Activated CD8-positive, alpha-beta memory T cell treated with anti-CD3 and anti-CD28 coated beads for 1 hour (primary cell): ENCODE measurements around the gene PLD4.

Experiments
- DNase-seq, 2 donors: peaks; one replicate each; pipeline ENCODE4 v3.0.0-alpha.2; 2020; ENCODE audit warnings: low read depth in 1 of 2; ENCODE audit errors: extremely low read depth in 1 of 2

PLD4 gene

DNA sequence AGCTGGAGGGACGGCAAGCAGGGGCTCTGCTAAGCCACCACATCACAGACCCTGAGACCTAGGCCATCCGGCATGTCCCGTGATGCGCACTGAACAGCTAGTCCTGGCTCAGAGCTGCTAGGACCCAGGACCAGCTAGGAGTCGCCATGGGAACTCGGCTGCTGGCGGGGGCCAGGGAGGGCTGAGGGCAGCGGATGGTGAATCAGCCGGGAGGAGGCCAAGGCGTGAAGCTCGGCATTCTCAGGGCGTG lies 48.4 kb downstream of the PLD4 start:
- no peak for DNase-seq

DNA sequence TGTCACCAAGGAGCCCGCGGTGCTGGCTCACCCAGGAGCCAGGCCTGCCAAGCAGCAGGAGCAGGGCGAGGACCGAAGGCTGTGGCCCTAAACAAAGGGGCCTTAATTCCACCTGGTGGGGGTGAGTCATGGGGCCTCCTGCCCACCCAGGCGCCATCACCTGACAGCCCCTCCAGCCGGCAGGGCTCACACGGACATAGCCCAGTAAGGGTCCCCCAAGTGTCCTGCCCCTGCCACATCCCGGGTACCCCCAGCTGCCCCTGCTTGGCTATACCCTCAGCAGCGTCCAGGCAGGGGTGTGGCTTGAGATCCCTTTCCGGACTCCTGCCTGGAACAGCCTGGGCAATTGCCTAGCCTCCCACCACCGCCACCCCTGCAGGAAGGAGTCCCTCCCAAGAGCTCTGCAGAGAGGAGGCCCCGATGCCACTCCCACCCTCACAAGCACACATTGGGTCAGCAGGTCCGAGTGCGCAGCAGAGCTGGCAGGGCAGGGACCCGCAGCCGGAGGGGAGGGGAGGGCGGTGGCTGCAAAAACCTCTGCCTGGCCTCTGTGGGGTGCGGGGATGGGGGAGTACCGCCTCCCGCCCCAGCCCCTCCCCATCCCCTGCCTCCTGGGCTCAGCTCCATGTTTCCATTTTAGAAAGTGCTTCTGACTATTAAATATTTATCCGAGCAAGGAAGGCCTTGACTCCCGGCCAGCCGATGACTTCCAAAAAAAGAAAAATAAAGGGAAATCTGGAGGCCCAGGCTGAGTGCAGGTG lies 48.9 kb downstream of the PLD4 start:
- DNase-seq = no peak

DNA sequence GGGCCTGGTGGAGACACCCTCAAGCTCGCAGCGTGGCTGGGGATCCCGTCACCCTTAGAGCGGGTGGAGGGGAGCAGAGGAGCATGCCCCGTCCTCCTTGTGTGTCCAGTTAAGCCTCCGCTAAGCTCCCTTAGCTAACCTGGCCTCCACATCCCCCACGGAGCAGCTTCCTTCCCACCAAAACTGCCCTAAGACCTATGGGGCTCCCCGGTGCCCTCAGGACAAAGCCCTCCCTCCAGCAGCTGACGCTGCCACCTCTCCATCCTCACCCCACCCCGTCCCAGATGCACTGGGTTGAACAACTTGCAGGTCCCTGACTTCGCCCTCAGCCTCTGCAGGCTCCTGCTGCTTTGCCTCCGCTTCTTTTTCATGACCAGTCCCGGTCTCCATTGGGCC lies 49.5 kb downstream of the PLD4 start:
- DNase-seq = no peak

DNA sequence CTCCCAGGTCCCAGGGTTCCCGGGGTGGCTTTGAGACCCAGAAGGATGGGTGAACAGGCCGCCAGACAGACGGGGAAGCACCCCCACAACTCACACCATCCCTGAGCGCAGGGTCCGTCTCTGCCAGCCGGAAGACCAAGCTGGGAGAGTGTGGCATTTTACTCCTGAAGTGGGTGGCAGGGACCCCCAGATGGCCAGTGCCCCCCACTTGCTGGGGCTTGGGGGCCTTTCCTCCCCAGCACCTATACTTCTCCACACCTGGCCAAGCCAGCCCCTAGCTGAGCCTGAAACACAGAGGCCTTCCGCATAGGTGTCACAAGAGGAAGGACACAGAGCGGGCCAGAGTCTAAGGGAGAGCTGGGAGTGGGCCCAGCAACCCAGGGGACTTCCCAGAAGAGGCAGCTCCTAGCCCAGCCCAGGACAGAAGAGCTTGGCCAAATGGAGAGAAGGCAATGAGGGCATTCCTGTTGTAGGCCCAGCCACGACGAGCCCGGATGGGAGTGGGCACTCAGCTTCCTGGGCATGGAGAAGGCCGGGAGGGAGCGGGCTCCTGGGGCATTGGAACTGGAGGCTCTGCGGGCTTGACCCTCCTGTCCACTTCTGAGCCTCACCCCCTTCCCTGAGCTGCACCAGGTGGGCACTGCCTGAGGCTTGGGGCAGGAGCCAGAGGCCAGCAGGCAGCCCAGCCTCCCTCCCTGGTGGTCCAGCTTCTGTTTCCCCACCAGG lies 50.1 kb downstream of the PLD4 start:
- no peak for DNase-seq

DNA sequence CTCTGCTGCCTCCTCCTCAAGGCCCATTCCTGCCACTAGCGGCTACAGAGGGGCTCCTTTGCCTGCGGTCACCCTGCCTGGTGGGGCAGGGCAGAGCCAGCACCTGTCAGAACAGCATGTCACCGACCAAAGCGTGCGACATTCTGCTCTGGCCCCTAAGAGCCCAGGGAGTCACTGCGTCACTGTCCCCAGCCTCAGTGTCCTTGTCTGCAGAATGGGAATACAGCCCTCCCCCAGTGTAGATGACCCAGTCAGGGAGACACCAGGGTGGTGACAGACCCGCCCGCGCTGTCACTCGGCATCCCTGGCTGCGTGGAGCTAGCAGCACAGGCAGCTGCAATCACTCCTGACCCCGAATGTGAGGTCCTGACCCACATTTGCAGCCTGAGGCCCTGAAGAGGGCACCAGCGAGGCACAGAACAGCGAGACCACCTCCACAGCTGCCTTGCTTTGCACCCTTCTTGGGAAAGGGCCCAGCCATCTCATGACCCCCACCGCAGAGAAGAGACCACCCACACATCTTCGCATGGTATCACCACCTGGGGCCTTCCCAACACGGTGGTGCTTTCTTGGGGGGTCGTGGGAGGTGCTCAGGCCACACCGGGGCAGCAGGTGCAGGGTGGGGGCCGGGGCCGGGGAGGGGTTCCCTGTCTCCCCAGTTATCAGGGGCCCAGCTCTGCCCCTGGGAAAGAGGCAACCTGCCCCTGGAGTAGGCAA lies 51.0 kb downstream of the PLD4 start:
- no peak for DNase-seq

DNA sequence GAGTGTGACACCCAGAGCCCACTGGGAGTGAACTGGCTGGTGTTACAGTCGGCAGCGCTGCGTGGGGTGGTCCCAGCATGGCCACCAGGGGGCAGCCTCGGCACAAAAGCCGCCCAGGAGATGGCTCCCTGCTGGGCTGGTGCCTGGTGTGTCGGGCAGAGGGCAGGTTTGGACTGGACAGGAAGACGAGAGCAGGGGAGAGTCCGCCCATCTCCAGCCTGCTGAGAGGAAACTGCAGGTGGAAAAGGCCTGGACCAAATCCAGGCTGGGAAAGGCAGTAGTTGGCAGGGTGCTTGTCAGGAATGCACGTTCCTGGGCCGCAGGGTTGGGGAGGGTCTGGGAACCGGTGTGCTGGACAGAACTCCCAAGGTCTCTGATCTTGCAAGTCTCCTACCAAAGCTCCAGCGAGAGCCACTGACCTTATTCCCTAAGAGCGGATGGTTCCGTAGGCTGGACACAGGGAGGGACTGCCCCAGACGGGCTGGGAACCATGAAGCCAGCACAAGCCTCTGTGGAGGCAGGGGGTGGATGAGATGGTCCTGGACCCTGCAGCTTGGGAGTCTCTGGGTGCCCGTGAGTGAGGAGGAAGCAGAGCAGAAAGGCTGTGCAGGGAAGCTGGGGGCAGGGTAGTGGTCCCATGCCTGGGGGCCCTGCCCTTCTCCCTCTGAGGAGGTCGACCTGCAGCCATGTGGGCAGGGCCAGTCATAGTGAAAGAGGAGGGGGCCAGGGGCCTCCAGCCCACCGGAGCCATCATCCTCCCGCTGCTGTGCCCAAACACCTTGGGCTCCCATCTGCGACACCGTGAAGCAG lies 51.7 kb downstream of the PLD4 start:
- peak; percentile 61 to 85 for DNase-seq

DNA sequence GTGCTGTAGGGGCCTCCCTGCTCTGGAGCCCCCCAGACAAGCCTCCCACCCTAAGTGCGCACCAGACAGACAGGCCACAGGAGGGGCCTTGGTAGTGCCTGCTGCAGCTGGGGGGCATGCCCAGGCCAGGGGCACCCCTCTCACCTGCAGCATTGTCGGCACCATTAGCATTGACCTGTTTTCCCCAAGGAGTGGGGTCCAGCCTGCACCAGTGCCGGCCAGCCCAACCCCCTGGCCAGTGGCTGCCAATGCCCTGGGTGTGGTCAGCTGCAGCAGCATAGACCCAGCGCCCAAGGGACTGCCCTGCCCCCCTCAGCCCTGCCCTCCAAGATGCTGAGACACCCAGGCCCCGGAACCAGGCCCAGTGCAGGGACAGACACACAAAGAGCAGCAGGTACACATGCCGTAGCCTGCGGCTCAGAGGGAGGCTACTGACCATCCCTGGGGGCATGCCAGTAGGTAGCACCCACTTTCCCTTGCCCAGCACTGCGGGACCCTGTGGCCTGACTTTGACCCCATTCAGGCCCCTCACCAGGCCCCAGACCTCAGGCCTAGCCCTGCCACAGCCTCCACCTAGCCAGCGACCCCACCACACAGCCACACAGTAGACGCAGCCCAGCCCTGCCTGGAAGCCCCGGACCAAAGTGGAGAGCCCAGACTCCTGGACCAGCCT lies 52.5 kb downstream of the PLD4 start:
- no peak for DNase-seq

DNA sequence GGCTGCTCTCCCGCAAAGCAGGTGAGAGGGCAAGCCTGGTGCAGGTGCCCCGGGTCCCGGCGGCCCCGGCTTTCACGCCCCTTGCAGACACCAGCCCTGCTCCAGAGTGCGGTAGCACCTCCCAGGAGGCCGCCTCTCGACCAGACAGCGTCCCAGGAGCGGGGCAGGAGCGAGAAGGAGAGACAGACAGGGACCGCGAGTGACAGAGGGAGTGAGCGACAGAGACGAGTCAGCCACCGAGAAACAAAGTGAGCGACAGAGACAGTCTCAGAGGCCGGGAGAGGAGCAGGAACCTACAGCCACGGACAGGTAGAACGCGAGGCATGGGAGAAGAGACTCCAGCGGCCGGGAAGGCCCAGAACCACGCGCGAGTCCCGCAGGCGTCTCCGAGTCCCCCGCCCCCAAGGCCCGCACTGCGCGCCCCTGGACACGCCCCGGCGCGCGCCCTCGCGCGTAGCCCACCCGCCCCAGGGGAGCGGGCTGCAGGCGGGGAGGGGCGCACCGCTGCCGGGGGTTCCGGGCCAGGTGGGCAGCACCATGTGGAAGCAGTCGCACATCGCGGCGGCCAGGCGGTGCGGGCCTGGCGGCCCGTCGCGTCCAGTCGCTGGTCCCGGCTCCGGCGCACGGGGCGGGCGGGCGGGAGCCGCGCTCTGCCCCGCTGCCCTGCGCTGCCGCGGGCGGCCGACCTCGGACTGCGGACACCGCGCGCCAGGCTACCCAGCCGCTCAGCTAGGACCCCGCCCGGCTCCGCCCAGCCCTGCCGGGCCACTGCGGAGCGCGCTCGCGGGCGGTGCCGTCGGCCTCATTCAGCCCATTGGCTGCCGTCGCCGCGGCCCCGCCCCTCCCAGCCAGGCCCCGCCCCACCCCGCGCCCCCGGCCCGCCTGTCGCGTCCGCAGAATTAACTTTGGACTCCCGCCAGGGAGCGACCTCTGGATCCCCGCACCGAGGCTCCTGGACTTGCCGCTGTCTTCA lies 53.3 kb downstream of the PLD4 start, which contains the start of gene AHNAK2:
AHNAK2 (minus strand) TSS at position 694 of the 973 bp plus-strand sequence; CDS start at position 557, 137 bp downstream.
- DNase-seq = peak in 1 of 2 donors; percentile 15

DNA sequence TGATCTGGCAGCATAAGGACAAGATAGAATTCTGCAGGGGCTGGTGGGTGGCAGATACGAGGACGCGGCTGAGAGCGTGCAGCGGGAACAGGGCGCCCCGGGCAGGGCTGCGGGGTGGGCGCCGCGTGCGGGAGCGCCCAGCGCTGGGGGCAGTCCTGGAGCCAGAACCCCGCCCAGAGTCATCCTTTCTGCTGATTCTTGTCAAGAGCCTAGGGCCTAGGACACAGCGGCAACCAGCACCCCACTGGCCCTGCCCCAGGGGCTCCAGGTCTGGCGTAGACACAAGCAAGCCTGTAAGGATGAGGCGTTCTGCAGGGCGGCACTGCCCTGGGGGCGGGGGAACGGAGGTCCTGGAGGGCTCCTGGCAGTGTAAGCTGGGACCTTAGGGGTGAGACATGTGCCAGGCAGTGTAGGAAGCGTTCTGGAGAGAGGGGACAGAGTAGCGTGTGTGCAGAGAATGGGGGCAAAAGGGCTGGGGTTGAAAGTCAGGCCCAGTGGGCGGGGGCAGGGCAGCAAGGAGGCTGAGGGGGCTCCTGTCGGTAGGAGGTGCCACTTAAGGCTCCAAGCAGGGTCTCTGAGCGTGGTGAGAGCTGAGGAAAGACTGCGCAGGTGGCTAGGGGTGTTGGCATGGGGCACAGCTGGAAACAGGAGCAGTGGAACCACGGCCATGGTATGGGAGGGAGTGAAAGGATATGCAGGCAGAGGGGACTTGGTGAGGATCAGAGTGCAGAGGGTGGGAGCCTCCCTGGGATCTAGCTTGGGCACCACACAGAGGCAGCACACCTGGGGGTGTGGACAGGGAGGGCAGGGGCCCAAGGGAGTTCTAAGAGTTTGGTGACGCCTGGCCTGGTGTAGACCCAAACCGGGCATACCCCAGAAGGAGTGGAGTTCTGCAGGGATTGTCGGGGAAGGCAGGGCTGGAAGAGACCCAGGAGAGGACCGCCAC lies 54.3 kb downstream of the PLD4 start:
- no peak for DNase-seq

DNA sequence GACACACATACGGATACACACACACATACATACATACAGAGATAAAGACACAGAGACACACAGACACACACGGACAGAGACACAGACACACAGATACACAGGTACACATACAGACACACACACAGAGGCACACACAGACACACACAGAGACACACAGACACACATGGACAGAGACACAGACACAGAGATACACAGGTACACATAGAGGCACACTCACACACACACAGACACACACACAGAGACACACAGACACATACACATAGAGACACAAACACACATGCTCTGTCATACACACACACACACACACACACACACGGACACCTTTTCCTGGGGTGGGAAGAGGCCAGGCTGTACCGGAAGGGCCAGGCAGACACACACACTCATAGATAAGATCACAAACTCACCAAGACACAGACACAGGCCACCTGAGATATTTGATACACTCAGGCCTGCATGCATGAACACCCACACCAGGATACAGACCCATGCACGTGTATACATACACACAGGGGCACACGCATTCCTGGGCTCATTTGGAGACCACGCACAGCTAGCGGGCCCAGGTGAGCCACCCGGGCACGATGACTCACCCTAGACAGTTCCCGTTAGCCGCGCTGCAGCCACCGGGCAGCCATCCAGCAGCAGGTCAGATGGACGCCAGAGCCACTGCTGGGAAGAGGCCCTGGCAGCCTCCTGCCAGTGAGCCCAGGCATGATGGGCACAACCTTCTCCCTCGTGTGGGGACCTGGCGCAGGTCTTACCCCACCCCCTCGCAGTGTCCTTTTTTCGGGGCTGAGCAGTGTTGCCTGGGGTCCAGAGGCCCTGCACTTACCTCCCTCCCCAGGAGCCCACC lies 55.3 kb downstream of the PLD4 start:
- no peak for DNase-seq

DNA sequence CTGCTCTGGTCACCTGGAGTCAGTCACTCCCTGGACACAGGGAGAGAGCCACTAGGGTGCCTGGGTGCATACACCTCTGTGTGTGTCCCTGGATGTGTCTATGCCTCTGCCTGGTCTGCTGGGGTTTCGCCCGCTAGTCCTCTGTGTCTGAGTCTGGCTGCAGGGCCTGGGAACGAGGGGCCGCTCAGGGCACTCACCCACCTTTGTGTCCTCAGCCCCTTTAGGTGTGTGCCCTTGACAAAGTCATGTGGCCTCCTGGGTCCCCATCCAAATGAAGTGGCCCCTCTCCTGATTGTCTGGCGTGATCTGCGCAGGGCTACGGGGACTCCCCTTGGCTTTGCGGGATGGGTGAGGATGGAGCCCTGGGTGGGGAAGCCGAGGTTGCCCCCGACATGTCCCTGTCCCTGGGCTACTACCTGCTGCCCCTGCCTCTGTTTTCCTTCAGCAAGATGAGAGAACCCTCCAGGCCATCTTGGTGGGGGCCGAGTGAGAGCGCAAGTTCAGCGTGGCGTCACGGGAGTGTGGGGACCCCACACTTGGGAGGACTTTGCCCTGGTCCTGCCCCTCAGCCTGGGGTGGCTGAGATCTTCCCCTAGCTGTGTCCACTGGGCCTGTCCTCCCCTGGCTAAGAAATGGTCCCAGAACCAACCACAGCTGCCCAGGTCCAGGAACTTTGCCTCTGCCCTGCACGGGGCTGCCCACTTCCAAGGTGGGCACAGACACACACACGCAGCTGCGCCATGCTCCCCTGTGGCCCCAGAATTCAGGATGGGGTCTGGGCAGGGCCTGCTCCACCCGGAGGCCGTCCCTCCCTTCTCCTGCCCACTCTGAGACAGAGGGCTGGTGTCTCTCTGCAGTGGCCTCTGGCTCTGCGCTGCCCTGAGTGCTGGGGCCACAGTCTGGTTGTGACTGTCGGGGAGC lies 56.2 kb downstream of the PLD4 start:
- no peak for DNase-seq

DNA sequence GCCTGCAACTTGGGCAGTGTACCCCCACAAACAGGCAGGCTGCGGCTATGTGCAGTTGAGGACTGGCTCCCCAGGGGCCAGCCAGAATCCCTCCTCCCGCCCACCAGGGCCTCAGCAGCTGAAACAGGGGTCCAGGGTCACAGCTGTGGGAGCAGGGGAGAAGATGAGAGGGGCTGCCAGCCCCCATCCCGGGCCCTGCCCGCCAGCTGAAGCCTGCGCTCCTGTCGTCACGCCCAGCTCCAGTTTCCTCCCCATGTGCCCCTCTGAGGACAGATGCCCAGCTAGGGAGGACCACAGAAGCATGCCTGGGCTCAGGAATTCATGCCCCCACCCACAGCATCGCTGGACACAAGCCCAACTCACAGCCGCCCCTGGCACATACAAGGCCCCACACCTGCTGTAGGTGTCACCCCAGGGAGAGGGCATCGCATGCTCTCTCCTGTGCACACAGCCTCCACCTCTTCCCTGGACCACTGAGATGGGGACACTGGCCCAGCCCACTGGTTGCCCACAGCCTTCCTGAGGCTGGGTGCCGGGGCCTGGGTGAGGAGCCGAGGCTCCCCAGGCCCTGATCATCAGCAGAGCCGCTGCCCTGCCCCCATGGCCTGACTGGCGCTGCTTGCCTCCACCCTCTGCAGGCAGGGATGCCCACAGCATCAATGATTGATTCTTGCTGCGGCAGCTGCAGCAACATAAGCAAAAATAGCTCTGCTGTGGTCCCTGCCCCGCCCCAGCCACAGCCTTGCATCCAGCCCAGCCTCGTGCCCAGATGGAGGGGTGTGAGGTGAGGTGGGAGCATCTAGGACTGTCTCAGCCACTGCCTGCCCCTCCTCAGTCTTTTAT lies 57.2 kb downstream of the PLD4 start:
- no peak for DNase-seq

DNA sequence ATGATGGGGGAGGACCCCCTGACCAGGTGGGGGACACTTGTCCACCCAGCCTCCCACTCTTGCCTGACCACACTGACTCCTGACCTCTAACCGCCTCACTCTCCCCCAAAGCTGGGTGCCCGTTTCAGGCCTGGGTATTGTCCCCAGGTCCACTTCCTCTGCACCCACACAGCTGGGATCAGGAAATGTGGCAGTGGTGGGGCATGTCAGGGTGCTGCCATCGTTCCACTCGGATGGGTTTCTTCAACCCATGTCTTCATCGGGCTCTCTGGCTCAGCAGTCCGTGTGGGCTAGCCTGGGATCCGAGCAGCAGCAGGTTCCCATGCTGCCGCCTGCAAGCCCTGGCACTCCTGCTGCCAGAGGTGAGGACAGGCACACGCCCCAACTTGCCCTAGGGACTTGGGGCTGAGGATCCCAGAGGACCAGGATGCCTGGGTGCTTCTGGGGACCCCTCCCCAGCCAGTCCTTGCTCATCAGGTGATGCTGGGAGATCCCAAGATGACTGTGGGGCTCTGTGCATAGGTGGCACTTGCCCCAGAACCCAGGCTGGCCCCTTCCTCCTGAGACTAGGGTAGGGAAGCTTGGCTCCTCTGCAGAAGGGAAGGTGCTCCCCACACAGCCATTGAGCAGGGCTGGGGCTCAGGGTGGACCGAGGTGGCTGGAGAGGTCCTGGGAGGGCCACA lies 58.0 kb downstream of the PLD4 start:
- no peak for DNase-seq
